Lung (tissue), 12 donors: Measurements from ENCODE around the gene CZIB. TPM values are rescaled to one million over a fixed set of nuclear protein-coding genes. Genes with fewer than 3 reads are reported as not detected.

Experiments used
- ATAC-seq: fragments of 200-7000 bp; cut with Tn5 transposase; one replicate; pipeline ENCODE4 v1.9.1; 2020; ENCODE audit warnings: moderate number of reproducible peaks; ENCODE audit not compliant: insufficient read depth, low FRiP score
- DNase-seq, 3 donors: peaks; one replicate each; pipeline ENCODE4 v3.0.0-alpha.2; 2013 to 2017
- H3K27ac ChIP-seq, 2 donors: one replicate each; pipeline ENCODE4 v1.5.1; 2013; ENCODE audit warnings: mild to moderate bottlenecking in 2 of 2, moderate library complexity in 2 of 2, control low read depth in 1 of 2, inconsistent platforms in 1 of 2, low read depth in 1 of 2, low read length in 1 of 2
- H3K27me3 ChIP-seq, 3 donors: one replicate each; pipeline ENCODE4 v1.5.1; 2013; ENCODE audit warnings: low read length in 2 of 3; ENCODE audit not compliant: control insufficient read depth in 3 of 3, insufficient read depth in 3 of 3
- H3K36me3 ChIP-seq, 4 donors: one replicate each; pipeline ENCODE4 v1.5.1; 2013; ENCODE audit warnings: low read length in 4 of 4, mild to moderate bottlenecking in 1 of 4, moderate library complexity in 1 of 4; ENCODE audit not compliant: control insufficient read depth in 4 of 4, insufficient read depth in 4 of 4
- H3K4me1 ChIP-seq, 5 donors: one replicate each; pipeline ENCODE4 v1.5.1; 2013; ENCODE audit warnings: low read length in 5 of 5, mild to moderate bottlenecking in 2 of 5, moderate library complexity in 1 of 5; ENCODE audit not compliant: control insufficient read depth in 5 of 5, insufficient read depth in 5 of 5
- H3K4me3 ChIP-seq: one replicate; pipeline ENCODE4 v1.5.1; 2013; ENCODE audit warnings: mild to moderate bottlenecking, control low read depth, moderate library complexity
- H3K9ac ChIP-seq, 2 donors: one replicate each; pipeline ENCODE4 v1.5.1; 2013; ENCODE audit warnings: low read length in 2 of 2, control low read depth in 1 of 2; ENCODE audit not compliant: insufficient read depth in 1 of 2
- H3K9me3 ChIP-seq, 4 donors: one replicate each; pipeline ENCODE4 v1.5.1; 2013; ENCODE audit warnings: low read length in 3 of 4, mild to moderate bottlenecking in 1 of 4, moderate library complexity in 1 of 4; ENCODE audit not compliant: control insufficient read depth in 4 of 4, insufficient read depth in 3 of 4
- CTCF ChIP-seq: IDR thresholded peaks from 2 replicates; pipeline ENCODE4 v1.5.1; 2012; ENCODE audit warnings: mild to moderate bottlenecking; ENCODE audit errors: control extremely low read depth, extremely low read depth
- WGBS, 2 donors: extraction: QIAGEN DNeasy Blood & Tissue Kit; methylation state at CpG; one replicate each; pipeline ENCODE4 v1.1.7; 2013; 5-methylcytosine and 5-hydroxymethylcytosine counted together
- polyA plus RNA-seq, 2 donors: library from polyadenylated mRNA; stranded (reverse); fragments of 200-250 nt; gene quantifications; one replicate each; pipeline ENCODE4 v1.2.1, GENCODE V29; 2013
- total RNA-seq, 2 donors: library from RNA; depleted of rRNA in 1 of 2; stranded (reverse); fragments of >200 nt in 1 of 2; gene quantifications; one replicate each; pipeline ENCODE4 v1.2.1, GENCODE V29; 2014 to 2021
- donor health status: control.
- donor health status: control.
- donor health status: Bipolar disorder and iron deficiency.
- donor health status: healthy.
- donor health status: DM: yes; HTN: yes; CAD: no.

CZIB gene
- total and polyA plus RNA-seq, 4 donors, result 39.1 to 86.5 (median 52.9) TPM

- peak; percentile 79 for TF ChIP-seq CTCF
- no peaks in the 10 kb centered on the region for H3K27me3 ChIP-seq
- ATAC-seq, result peak; percentile 64
- H3K27ac ChIP-seq, result peak overlapping the region in 1 of 2 donors; percentile 44
- no peaks in the 10 kb centered on the region for H3K9me3 ChIP-seq
- peaks cover 0 to 40% (median 10%) of the 10 kb centered on the region in 5 donors for H3K4me1 ChIP-seq
- H3K36me3 ChIP-seq, result no peaks in the 10 kb centered on the region
- H3K4me3 ChIP-seq, result no peak overlapping the region
- no peak overlapping the region for H3K9ac ChIP-seq
- peak; percentile 81 to 85 (median 82) for DNase-seq
- WGBS, 2 donors, result 21 to 25% methylated on average over 16 of the region's 16 CpGs
These were observed 38.3 kb downstream of the CZIB start for GRCh38 chr1:53182111-53182593.

- no peaks in the 10 kb centered on the region for H3K9me3 ChIP-seq
- peaks cover 0 to 52% (median 15%) of the 10 kb centered on the region in 5 donors for H3K4me1 ChIP-seq
- 94 to 98% methylated on average over 5 of the region's 5 CpGs for WGBS, 2 donors
- ATAC-seq (no peak), DNase-seq (no peak)
- no peak overlapping the region for H3K27ac ChIP-seq
- no peak for TF ChIP-seq CTCF
- H3K36me3 ChIP-seq, result no peaks in the 10 kb centered on the region
- no peaks in the 10 kb centered on the region for H3K27me3 ChIP-seq
- H3K4me3 ChIP-seq, result no peak overlapping the region
- no peak overlapping the region for H3K9ac ChIP-seq
These were observed 39.5 kb downstream of the CZIB start for GRCh38 chr1:53180951-53181350.

GRCh38 chr1:53180226-53180625, 40.2 kb downstream of the CZIB start:
- no peaks in the 10 kb centered on the region for H3K27me3 ChIP-seq
- 84 to 93% methylated on average over 2 of the region's 2 CpGs for WGBS, 2 donors
- peaks cover 0 to 57% (median 15%) of the 10 kb centered on the region in 5 donors for H3K4me1 ChIP-seq
- H3K27ac ChIP-seq, result no peak overlapping the region
- no peak overlapping the region for H3K9ac ChIP-seq
- no peaks in the 10 kb centered on the region for H3K9me3 ChIP-seq
- TF ChIP-seq CTCF, result no peak
- no peak for ATAC-seq
- peak in 1 of 3 donors; percentile 10 for DNase-seq
- no peaks in the 10 kb centered on the region for H3K36me3 ChIP-seq
- H3K4me3 ChIP-seq, result no peak overlapping the region
